Breast epithelium (tissue), 3 donors: Measurements from ENCODE around the gene SETDB2.

Source experiments
- POLR2A ChIP-seq: fragments of 450-650 bp; IDR thresholded peaks from one replicate; pipeline ENCODE4 v1.6.1; 2016; ENCODE audit warnings: antibody characterized with exemption, mild to moderate bottlenecking, moderate library complexity
- POLR2AphosphoS5 ChIP-seq, 3 donors: sonication (generic); formaldehyde crosslinking; IDR thresholded peaks; one replicate each; pipeline ENCODE4 v1.6.1; 2017; ENCODE audit warnings: antibody characterized with exemption in 3 of 3
- TF ChIP-seq, protein P1 (sequence below), 3 donors: fragments of 450-650 bp; IDR thresholded peaks; one replicate each; pipeline ENCODE4 v1.5.1; 2016 to 2017; ENCODE audit warnings: antibody characterized with exemption in 3 of 3, mild to moderate bottlenecking in 3 of 3, moderate library complexity in 3 of 3

GRCh38 chr13:49494645-49495044, 50.6 kb downstream of the SETDB2 start:
- TF ChIP-seq POLR2A (no peak), POLR2AphosphoS5 (IDR thresholded peaks at IDR 0.05) (no peak)
- TF ChIP-seq, protein P1, sequence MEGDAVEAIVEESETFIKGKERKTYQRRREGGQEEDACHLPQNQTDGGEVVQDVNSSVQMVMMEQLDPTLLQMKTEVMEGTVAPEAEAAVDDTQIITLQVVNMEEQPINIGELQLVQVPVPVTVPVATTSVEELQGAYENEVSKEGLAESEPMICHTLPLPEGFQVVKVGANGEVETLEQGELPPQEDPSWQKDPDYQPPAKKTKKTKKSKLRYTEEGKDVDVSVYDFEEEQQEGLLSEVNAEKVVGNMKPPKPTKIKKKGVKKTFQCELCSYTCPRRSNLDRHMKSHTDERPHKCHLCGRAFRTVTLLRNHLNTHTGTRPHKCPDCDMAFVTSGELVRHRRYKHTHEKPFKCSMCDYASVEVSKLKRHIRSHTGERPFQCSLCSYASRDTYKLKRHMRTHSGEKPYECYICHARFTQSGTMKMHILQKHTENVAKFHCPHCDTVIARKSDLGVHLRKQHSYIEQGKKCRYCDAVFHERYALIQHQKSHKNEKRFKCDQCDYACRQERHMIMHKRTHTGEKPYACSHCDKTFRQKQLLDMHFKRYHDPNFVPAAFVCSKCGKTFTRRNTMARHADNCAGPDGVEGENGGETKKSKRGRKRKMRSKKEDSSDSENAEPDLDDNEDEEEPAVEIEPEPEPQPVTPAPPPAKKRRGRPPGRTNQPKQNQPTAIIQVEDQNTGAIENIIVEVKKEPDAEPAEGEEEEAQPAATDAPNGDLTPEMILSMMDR (IDR thresholded peaks at IDR 0.05): no peak
